NCI-H774 (cell line): ENCODE data around the gene IL1RN.
A peak's percentile ranks its signal among the peaks of the same experiment; 100 is the strongest.

Experiments
- DNase-seq: peaks from one replicate; lab custom pipeline; 2025; lab: John Stamatoyannopoulos, UW

The IL1RN gene

DNA sequence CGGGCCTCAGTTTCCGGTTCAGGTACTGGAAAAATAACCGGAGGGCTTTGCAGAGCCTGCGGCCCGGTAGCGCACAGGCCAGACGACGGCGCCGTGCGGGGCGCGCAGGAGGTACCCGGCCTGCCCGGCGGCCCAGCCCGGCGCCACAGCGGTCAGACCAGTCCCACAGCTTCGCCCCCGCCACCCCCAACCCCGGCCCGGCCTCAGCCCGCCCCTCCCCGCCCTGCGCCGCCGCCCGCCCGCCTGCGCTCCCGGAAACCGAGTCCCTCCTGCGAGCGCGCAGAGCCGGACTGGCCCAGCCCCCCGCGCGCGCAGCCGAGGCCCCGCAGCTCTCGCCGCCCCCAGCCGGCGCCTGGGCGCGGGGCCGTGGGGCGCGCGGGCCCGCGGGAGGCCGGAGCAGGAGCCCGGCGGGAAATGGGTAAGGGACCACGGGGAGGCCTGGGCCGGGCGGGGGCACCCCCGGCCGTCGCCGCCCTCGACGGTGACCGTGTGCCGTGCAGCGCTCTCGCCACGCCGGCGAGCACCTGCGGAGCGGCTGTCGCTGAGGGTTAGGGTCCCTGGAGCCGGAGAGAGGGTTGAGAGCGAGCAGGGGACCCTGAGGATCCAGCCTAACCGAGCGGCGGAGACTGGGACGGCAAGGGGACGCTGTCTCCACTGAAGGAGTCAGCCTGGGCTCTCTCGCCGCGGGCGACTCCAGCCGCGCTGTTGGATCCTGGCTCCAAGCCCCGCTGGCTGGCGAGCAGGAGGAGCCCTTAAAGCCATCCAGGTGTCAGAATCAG, 29.9 kb downstream of the IL1RN start:
- peak; percentile 45 for DNase-seq

- no peak for DNase-seq
Observed at GRCh38 chr2:113157897-113158753, 30.7 kb downstream of the IL1RN start.

DNA sequence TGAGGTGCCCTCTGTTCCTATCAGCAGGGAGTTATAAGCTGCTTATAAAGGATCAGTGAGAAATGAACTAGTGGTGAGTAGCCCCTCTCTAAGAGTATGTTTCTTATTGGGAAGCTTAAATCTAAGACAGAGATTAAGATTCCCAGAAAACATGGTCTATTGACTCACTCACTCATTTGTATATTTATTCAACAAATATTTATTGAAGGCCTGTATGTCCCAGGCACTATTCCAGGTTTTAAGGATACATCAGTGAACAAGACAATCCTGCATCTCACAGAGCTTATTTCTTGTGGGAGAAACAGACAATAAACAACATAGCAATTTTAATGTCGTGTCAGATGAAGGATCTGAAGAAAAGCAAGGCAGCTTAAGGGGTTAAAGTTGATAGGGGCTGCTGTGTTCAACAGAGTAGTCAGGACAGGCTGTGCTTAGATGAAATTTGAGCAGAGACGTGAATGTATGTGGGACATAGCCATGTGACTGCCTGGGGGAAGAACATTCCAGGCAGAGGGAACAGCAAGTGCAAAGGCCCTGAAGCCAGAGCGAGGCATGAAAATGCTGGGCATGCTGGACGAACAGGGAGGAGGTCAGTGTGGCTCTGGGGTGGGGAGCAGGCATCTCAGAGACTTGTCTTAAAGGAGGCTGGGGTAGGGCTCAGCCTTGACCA, 31.6 kb downstream of the IL1RN start:
- no peak for DNase-seq

GRCh38 chr2:113160248-113160647, 32.9 kb downstream of the IL1RN start:
- no peak for DNase-seq

- no peak for DNase-seq
Observed at GRCh38 chr2:113160962-113161361, 33.6 kb downstream of the IL1RN start.

DNA sequence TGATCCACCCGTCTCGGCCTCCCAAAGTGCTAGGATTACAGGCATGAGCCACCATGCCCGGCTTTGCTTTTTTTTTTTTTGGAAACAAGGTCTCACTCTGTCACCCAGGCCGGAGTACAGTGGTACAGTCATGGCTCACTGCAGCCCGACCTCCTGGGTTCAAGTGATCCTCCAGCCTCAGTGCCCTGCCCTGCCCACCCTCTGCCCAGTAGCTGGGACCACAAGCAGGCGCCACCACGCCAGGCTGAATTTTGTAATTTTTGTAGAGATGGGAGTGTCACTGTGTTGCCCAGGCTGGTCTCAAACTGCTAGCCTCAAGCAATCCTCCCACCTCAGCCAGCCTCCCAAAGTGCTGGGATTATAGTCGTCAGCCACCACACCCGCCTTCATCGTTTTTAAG, 34.8 kb downstream of the IL1RN start:
- DNase-seq, result no peak

GRCh38 chr2:113162869-113163268, 35.5 kb downstream of the IL1RN start:
- DNase-seq, result no peak

DNA sequence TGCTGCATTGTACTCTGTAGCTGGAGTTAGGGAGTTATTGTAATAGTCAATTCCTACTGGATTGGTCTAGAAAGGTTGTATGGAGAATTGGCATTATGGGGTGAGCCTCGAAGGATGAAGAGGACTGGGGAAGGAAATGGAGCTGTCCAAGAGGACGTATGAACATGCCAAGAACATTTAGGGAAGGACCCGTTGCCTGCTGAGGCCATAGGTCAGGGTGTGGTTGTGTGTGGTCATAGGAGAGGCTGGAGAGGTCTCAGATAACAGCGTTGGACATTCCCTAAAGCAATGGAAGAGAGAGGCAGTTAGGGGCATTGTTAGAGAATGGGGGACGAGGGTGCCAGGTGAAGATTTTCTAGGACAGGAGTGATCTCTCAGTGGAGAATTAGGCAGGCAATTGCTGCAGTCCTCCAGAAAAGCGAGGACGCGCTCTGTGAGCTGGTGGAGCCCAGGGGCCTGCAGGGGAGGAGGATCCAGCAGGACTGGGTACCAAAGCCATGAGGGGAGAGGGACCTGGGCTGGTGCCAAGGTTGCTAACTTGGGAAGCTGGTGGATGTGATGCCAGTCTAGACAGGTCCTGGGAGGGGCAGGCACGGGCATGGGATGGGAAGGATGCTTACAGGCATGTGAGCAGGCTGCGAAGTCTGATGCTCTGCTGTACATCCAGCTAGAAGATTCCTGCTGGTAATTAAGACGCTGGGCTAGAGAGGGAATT, 37.0 kb downstream of the IL1RN start:
- DNase-seq, result no peak

- no peak for DNase-seq
Observed at GRCh38 chr2:113164930-113165585, 37.7 kb downstream of the IL1RN start.

DNA sequence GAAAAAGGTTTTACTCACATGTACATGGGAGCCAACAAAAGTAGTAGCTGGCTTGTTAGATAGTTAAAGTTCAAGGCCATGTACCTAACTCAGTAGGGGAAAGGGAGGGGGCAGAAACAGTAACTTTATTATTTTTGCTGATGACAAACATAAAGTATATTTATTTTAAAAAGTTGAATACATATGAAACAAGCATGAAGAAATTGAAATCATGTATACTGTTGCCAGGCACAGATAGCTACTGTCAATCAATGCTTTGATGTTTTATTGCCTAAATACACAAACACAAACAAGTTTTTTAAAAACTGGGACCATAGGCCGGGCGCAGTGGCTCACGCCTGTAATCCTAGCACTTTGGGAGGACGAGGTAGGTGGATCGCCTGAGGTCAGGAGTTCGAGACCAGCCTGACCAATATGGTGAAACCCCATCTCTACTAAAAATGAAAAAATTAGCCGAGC, 38.8 kb downstream of the IL1RN start:
- no peak for DNase-seq

DNA sequence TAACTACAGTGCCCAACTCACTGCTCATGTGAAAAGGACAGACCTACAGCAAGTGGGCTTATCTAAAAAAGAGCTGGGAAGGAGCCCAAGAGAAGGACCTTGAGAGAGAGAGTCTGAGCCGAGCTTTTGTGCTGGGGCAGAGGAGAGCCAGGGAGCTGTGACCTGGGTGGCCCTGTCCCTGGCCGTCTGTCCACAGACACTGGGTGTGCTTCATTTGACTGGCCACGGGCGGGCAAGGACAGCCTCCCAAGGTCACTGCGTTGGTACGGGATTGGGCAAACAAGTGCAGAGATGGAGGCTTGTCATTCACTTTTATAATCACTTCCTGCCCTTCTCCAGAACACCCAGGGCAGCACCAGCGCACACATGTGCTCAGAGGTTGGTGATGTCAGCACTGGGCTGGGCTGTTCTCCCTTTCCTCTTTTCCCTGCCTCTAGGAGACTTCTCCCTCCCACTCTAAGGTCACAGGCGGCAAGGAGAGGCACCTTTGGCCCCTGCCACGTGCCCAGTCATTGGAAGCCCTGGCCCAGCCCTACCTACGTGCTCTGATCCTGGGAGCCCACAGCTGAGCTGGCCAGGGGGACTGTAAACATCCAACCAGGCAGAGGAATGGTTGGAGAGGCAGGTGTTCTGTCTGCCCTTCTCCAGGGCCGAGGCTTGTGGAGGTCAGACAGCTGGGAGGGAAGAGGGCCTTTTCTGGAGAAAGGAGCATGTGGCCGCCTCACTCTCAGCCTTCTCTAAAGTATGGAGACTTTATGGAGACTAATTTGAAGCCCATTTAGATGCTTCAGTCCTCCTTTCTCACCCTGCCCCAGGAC, 39.9 kb downstream of the IL1RN start:
- peak; percentile 38 for DNase-seq

- no peak for DNase-seq
Observed at GRCh38 chr2:113167962-113168340, 40.6 kb downstream of the IL1RN start.

GRCh38 chr2:113169002-113169530, 41.7 kb downstream of the IL1RN start:
- no peak for DNase-seq

DNA sequence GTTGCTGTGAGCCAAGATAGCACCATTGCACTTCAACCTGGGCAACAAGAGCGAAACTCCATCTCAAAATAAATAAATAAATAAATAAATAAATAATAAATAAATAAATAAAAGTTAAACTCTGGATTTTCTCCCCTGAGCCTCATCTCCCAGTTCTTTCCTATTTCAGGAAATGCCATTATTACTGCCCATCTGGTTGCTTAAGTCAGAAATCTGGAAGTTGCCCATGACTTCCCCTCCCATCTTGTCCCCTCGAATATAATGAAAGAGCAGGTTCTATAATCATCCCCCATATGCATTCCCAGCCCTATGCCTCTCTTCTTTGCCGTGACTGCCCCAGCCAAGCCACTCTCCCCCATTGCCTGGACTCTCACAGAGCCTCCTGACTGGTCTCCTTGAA, 42.2 kb downstream of the IL1RN start:
- DNase-seq, result no peak

GRCh38 chr2:113171334-113172075, 44.1 kb downstream of the IL1RN start:
- DNase-seq, result no peak

DNA sequence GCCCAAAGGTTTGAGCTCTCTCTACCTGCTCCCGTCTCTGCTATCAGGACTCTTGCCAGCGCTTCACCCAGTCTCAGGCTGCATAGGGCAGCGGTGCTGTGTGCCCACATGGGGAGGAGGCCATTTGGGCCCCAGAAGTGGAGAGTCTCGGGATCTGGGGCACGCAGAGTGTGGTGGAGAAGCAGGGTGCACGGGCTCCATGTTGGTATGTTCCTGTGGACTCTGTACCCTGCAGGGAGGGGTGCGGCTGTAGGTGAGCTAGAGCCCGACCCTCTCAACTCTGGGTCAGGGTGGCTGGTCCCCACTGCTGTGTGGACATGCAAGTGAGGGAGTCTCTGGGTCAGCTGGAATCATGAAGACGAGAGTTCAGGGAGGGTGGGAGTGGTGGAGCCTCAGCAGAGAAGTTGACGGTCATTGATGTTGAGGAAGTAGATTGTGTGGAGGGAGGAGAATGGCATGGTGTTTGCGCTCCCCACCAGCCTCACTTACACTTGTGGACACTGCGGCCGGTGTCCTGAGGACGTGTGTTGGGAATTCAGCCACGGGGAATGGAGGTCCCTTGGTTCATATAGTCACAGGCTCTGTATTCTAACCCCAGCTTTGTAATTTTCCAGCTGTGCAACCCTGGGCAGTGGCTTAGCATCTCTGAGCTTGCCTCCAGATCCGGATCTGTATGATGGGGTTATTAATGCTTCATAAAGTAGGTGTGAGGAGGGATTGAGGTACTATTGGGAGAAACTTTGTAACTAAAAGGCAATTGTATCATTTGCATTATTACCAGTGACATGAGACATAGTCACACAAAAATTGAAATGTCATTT, 45.5 kb downstream of the IL1RN start:
- DNase-seq, result no peak

- DNase-seq, result no peak
Observed at GRCh38 chr2:113173542-113174375, 46.4 kb downstream of the IL1RN start, which contains the start of gene PSD4. Gene PSD4, plus strand, starts transcription at chr2:113173971. Its CDS starts 8,486 bp downstream, at chr2:113182457.

DNA sequence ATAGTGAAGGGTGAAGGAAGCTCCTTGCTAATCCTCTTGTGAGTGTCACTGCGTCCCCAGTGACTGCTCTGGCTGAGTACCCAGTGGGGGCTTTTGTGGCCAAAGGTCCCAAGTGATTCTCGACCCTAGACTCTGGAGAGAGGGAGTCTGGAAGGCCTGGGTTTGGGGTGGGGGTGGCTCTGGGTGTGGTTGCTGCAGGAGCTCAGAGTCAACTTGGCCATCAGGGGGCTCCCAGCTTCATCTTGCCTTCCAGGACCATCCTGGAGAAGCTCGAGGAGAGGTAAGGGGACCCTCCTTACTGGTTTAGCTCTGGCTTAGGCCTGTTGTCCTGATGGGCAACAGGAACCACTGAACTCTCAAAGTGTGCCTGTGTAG, 47.0 kb downstream of the IL1RN start:
- DNase-seq, result no peak
